Left cardiac atrium (tissue), 2 donors: ENCODE measurements around the gene SERPINE3. TPM values are rescaled to one million over a fixed set of nuclear protein-coding genes. Genes with fewer than 3 reads are reported as not detected.

ENCODE experiments used
- microRNA-seq, 2 donors: library from miRNA; unstranded; fragments of <30 nt; microRNA quantifications; one replicate each; pipeline ENCODE4 v1.2.0, GENCODE V29; 2020
- total RNA-seq, 2 donors: library from RNA; stranded (reverse); fragmentation: NEBNext Ultra II Directional; extraction: Animal tissue kit (Norgen Biotek cat#: 25700); gene quantifications; one replicate each; pipeline ENCODE4 v1.2.1, GENCODE V29; 2021
- donor health status: DM: no; HTN: yes; CAD: no; lungs with severe emphysema.
- donor health status: DM: yes; HTN: yes; CAD: no.

SERPINE3 gene
- total RNA-seq, 2 donors from 2014 or later = not detected

Small RNA genes within 50 kb of the gene (microRNA-seq; reads per million reads assigned to microRNA genes)
- gene MIR5693 = 0 reads per million in 2 donors

Other genes starting within 250 kb of the SERPINE3 start
- not detected for gene C13orf42, start 228.4 kb upstream of the SERPINE3 start, total RNA-seq
- 1 to 10 TPM; 5.9 to 10.0 TPM for gene FAM124A, start 117.3 kb upstream of the SERPINE3 start, total RNA-seq
- 10 to 100 TPM; 23.9 to 25.3 TPM for gene INTS6, start 113.3 kb downstream of the SERPINE3 start, total RNA-seq
- 1 to 10 TPM; 5.4 to 7.2 TPM for gene WDFY2, start 244.8 kb downstream of the SERPINE3 start, total RNA-seq